PC-3 (cell line): ENCODE data around the gene SLC8A2. TPM values are rescaled to one million over a fixed set of nuclear protein-coding genes. Genes with fewer than 3 reads are reported as not detected.

Source experiments
- ATAC-seq: fragments of 200-7000 bp; cut with Tn5 transposase; 2 replicates; pipeline ENCODE4 v1.9.1; 2020; ENCODE audit warnings: mild to moderate bottlenecking, moderate library complexity
- BruUV-seq: library from RNA; stranded (reverse); fragments of 400-500 nt; replicated peaks from 2 replicates; lab custom pipeline; 2021; lab: Mats Ljungman, UMichigan
- CTCF ChIA-PET: fragments of 300-600 bp; sonication (Branson Sonifier 250); formaldehyde crosslinking; loops from one replicate; lab custom pipeline; 2022; ENCODE audit warnings: antibody characterized with exemption; lab: Charles Lee
- POLR2A ChIA-PET: fragments of 300-600 bp; sonication (Branson Sonifier 250); formaldehyde crosslinking; loops from one replicate; lab custom pipeline; 2022; ENCODE audit warnings: antibody characterized with exemption; ENCODE audit not compliant: unreplicated experiment; lab: Charles Lee
- DNase-seq: peaks from one replicate; pipeline ENCODE4 v3.0.0-alpha.2; 2015
- H2AFZ ChIP-seq: fragments of 300-600 bp; sonication (generic); 2 replicates; pipeline ENCODE4 v1.6.0; 2016; ENCODE audit warnings: antibody characterized with exemption, low read length
- H3F3A ChIP-seq: fragments of 300-600 bp; sonication (generic); one replicate; pipeline ENCODE4 v1.6.0; 2017; ENCODE audit warnings: antibody characterized with exemption, low read length, control low read depth, mild to moderate bottlenecking; ENCODE audit not compliant: unreplicated experiment
- H3K27ac ChIP-seq: fragments of 300-600 bp; sonication (generic); 2 replicates; pipeline ENCODE4 v1.5.1; 2016; ENCODE audit warnings: mild to moderate bottlenecking, low read length
- H3K27me3 ChIP-seq: fragments of 300-600 bp; sonication (generic); 2 replicates; pipeline ENCODE4 v1.6.1; 2016; ENCODE audit warnings: low read length, mixed read lengths
- H3K36me3 ChIP-seq: fragments of 300-600 bp; sonication (generic); 2 replicates; pipeline ENCODE4 v1.6.1; 2016; ENCODE audit warnings: low read depth, mixed run types, low read length, mixed read lengths
- H3K4me1 ChIP-seq: fragments of 300-600 bp; sonication (generic); 2 replicates; pipeline ENCODE4 v1.5.1; 2016; ENCODE audit warnings: low read length; ENCODE audit not compliant: insufficient read depth
- H3K4me2 ChIP-seq: fragments of 300-600 bp; sonication (generic); 2 replicates; pipeline ENCODE4 v1.6.0; 2016; ENCODE audit warnings: low read length
- H3K4me3 ChIP-seq: fragments of 300-600 bp; sonication (generic); 2 replicates; pipeline ENCODE4 v1.5.1; 2016; ENCODE audit warnings: mild to moderate bottlenecking, low read length, mixed read lengths
- H3K79me2 ChIP-seq: fragments of 300-600 bp; sonication (generic); 2 replicates; pipeline ENCODE4 v1.6.1; 2017; ENCODE audit warnings: low read length, mixed read lengths
- H3K9ac ChIP-seq: fragments of 300-600 bp; sonication (generic); 2 replicates; pipeline ENCODE4 v1.6.0; 2016; ENCODE audit warnings: mild to moderate bottlenecking, low read length
- H3K9me2 ChIP-seq: fragments of 300-600 bp; sonication (generic); replicated peaks from 2 replicates; pipeline ENCODE4 v1.6.1; 2016; ENCODE audit warnings: mixed run types, low read length, mixed read lengths
- H3K9me3 ChIP-seq: fragments of 300-600 bp; sonication (generic); 2 replicates; pipeline ENCODE4 v1.6.1; 2016; ENCODE audit warnings: low read length, mixed read lengths
- H4K20me1 ChIP-seq: fragments of 300-600 bp; sonication (generic); 2 replicates; pipeline ENCODE4 v1.6.1; 2016; ENCODE audit warnings: low read length, mixed read lengths
- CTCF ChIP-seq: fragments of 300-600 bp; sonication (generic); conservative IDR thresholded peaks from 2 replicates; pipeline ENCODE4 v1.5.1; 2017; ENCODE audit warnings: antibody characterized with exemption, low read depth, mild to moderate bottlenecking, low read length
- EZH2 ChIP-seq: fragments of 300-600 bp; sonication (generic); IDR thresholded peaks from one replicate; pipeline ENCODE4 v1.6.1; 2017; ENCODE audit warnings: antibody characterized with exemption, mild to moderate bottlenecking, low read length; ENCODE audit not compliant: unreplicated experiment
- EZH2phosphoT487 ChIP-seq: fragments of 300-600 bp; sonication (generic); IDR thresholded peaks from 2 replicates; pipeline ENCODE4 v1.6.1; 2018; ENCODE audit warnings: mild to moderate bottlenecking, antibody characterized with exemption, low read length, borderline replicate concordance
- intact Hi-C: fragments of 100-400 bp; cut with micrococcal nuclease; formaldehyde crosslinking; loops from 2 replicates; pipeline ENCODE4 v1.9.0; 2023
- total RNA-seq: library from RNA; depleted of rRNA; stranded (reverse); fragments of >200 nt; gene quantifications from 2 replicates; pipeline ENCODE4 v1.2.3, GENCODE V29; 2014

SLC8A2 gene
- total RNA-seq, 1 experiment from 2014 or later, result 0.33 TPM

- ATAC-seq (no peak), DNase-seq (no peak)
- Histone ChIP-seq H2AFZ (no peak overlapping the region), H3K79me2 (no peaks in the 10 kb centered on the region), H3K9me2 (no peaks in the 10 kb centered on the region), H3K36me3 (no peaks in the 10 kb centered on the region), H3K4me1 (no peaks in the 10 kb centered on the region), H3K9me3 (no peaks in the 10 kb centered on the region), H3K4me3 (no peak overlapping the region), H3K9ac (no peak overlapping the region), H3K27ac (no peak overlapping the region), H3F3A (no peaks in the 10 kb centered on the region), H4K20me1 (no peaks in the 10 kb centered on the region), H3K4me2 (no peak overlapping the region), H3K27me3 (no peaks in the 10 kb centered on the region)
- CTCF ChIA-PET, result no interaction called here
- POLR2A ChIA-PET, result no interaction called here
- no TSS peak for BruUV-seq
- TF ChIP-seq CTCF (no peak), EZH2phosphoT487 (no peak)
- intact Hi-C loops, result no loop called here
Measured at GRCh38 chr19:47481460-47482052, 9.9 kb upstream of the SLC8A2 start.

- Histone ChIP-seq H3K27ac (no peak overlapping the region), H4K20me1 (no peaks in the 10 kb centered on the region), H3K4me3 (no peak overlapping the region), H3K9me3 (no peaks in the 10 kb centered on the region), H3K4me2 (no peak overlapping the region), H3K9ac (no peak overlapping the region), H3K4me1 (no peaks in the 10 kb centered on the region), H3K79me2 (no peaks in the 10 kb centered on the region), H2AFZ (no peak overlapping the region), H3F3A (no peaks in the 10 kb centered on the region), H3K36me3 (no peaks in the 10 kb centered on the region), H3K9me2 (no peaks in the 10 kb centered on the region), H3K27me3 (no peaks in the 10 kb centered on the region)
- CTCF ChIA-PET, result no interaction called here
- DNase-seq (no peak), ATAC-seq (no peak)
- POLR2A ChIA-PET, result no interaction called here
- no TSS peak for BruUV-seq
- intact Hi-C loops, result no loop called here
- no peak for TF ChIP-seq EZH2phosphoT487
- no peak for TF ChIP-seq EZH2
- no peak for TF ChIP-seq CTCF
Measured at GRCh38 chr19:47480658-47481057, 9.0 kb upstream of the SLC8A2 start.

GRCh38 chr19:47479701-47480503, 8.2 kb upstream of the SLC8A2 start:
- Histone ChIP-seq H3K27ac (no peak overlapping the region), H3K36me3 (no peaks in the 10 kb centered on the region), H4K20me1 (no peaks in the 10 kb centered on the region), H3K9me2 (no peaks in the 10 kb centered on the region), H3K4me3 (no peak overlapping the region), H3K4me2 (no peak overlapping the region), H3K27me3 (no peaks in the 10 kb centered on the region), H3K79me2 (no peaks in the 10 kb centered on the region), H3K4me1 (no peaks in the 10 kb centered on the region), H3K9ac (no peak overlapping the region), H2AFZ (no peak overlapping the region), H3K9me3 (no peaks in the 10 kb centered on the region), H3F3A (no peaks in the 10 kb centered on the region)
- ChIA-PET POLR2A (no interaction called here), CTCF (no interaction called here)
- TF ChIP-seq EZH2phosphoT487, result no peak
- TF ChIP-seq EZH2, result no peak
- ATAC-seq (no peak), DNase-seq (no peak)
- intact Hi-C loops, result no loop called here
- no TSS peak for BruUV-seq
